Measurements from ENCODE around the gene CCDC102B.

The CCDC102B gene

DNA sequence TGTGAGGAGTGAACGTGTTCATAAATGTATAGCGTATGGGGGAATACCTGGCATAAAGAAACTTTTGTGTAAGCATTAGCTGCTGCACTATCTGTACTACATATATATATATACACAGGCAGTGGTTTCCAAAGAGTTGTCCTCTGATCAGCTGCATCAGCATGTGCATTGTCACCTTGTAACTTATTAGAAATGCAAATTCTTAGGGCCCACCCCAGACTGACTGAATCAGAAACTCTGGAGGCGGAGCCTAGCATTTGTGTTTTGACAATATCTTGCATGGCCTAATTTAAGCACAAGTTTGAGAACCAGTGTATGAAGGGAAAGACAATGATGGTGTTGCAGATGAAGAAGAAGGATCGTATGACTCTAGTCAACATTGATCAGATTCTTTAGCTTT lies 299.5 kb downstream of the CCDC102B start:
- DNase-seq = no peak

DNA sequence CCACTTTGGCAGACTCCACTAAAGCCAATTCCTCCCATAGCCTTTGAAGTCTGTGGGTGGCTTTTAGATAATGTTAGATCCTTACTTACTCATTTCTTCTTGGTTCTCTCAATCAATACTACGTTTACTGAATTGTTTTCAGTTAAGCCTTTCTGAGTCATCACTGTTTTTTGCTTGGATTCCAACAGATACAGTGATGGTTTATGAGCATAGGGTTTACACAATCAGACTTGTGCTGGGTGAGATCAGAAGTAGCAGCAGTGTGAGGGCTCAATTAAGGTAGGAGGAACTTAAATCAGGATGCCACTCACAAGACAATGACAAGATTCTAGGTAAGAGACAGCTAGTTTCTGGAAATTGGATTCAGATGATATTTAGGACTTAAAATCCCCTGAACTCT lies 305.1 kb downstream of the CCDC102B start:
- no peak for DNase-seq
